ENCODE results near the gene RNU6-1.

The RNU6-1 gene

DNA sequence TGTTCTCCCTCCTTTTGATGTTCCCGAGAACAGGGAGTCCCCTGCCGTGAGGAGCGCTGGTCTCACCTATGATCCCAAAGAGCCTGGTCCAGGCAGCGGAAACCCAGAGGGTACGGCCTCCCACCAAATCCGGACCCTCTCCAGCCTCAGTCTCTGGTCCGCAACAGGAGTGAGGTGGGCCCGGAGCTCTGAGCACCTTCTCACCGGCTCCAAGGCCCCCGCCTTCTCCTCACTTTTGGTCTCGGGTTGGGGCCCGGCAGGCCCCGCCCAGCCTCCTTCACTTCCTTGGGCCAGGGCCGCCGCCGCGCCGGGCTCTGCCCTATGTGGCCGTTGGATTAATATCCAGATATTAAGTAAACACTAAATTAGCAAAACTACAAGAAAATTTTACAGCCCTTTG lies 20.2 kb downstream of the RNU6-1 start:
- Mint-ChIP-seq H3K27ac (no peak overlapping the region), H3K4me1 (ENCODE audit: low read depth in 2 of 2) (peaks cover 26 to 32% of the 10 kb centered on the region in 2 donors), H3K4me3 (no peak overlapping the region), H3K27me3 (peaks cover 60 to 83% of the 10 kb centered on the region in 2 donors), H3K36me3 (ENCODE audit: insufficient read depth) (peaks cover 3% of the 10 kb centered on the region), H3K9me3 (no peaks in the 10 kb centered on the region)
- DNase-seq, result no peak
- ATAC-seq (replicated peaks), result no peak

- DNase-seq (no peak), ATAC-seq (replicated peaks) (no peak)
- Mint-ChIP-seq H3K27me3 (peaks cover 49 to 73% of the 10 kb centered on the region in 2 donors), H3K36me3 (ENCODE audit: insufficient read depth) (peaks cover 3% of the 10 kb centered on the region), H3K27ac (no peak overlapping the region), H3K9me3 (no peaks in the 10 kb centered on the region), H3K4me1 (ENCODE audit: low read depth in 2 of 2) (peaks cover 17 to 22% of the 10 kb centered on the region in 2 donors), H3K4me3 (no peak overlapping the region)
Measured at GRCh38 chr15:67818464-67818863, 21.4 kb downstream of the RNU6-1 start.

GRCh38 chr15:67816668-67817067 lies 23.2 kb downstream of the RNU6-1 start:
- DNase-seq (no peak), ATAC-seq (replicated peaks) (no peak)
- H3K27ac Mint-ChIP-seq, result no peak overlapping the region
- H3K36me3 Mint-ChIP-seq (ENCODE audit: insufficient read depth), result peaks cover 3% of the 10 kb centered on the region
- H3K27me3 Mint-ChIP-seq, result peaks cover 39 to 62% of the 10 kb centered on the region in 2 donors
- no peak overlapping the region for H3K4me3 Mint-ChIP-seq
- no peaks in the 10 kb centered on the region for H3K9me3 Mint-ChIP-seq
- peaks cover 11 to 14% of the 10 kb centered on the region in 2 donors for H3K4me1 Mint-ChIP-seq (ENCODE audit: low read depth in 2 of 2)

DNA sequence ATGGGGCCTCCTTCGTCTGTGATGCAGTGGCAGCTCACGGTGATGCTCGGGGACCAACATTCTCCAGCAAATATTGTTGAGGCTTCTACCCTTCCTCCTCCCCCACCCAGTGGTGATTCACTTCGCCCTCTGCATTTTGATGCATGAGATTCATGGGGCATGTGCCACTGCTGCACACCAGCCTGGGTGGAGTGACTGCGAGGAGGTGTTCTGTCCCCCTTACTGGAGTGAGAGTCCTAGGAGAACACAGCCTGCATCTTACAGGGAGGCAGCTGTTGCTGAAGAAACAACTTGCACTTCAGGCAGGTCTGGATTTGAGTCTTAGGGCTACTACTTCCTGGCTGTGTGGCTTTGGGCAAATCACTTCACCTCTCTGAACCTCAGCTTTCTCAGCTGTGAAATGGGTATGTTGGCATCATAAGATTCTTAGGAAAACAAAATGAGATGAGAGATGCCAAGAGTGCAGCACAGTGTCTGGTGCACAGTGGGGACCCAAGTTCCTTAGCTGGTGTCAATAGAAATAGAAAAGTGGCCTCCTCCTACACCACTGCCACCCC lies 24.7 kb downstream of the RNU6-1 start:
- Mint-ChIP-seq H3K36me3 (ENCODE audit: insufficient read depth) (peaks cover 3% of the 10 kb centered on the region), H3K27me3 (peaks cover 23 to 47% of the 10 kb centered on the region in 2 donors), H3K4me1 (ENCODE audit: low read depth in 2 of 2) (peaks cover 4% of the 10 kb centered on the region in 2 donors), H3K4me3 (no peak overlapping the region), H3K27ac (no peak overlapping the region), H3K9me3 (no peaks in the 10 kb centered on the region)
- DNase-seq (no peak), ATAC-seq (replicated peaks) (no peak)

DNA sequence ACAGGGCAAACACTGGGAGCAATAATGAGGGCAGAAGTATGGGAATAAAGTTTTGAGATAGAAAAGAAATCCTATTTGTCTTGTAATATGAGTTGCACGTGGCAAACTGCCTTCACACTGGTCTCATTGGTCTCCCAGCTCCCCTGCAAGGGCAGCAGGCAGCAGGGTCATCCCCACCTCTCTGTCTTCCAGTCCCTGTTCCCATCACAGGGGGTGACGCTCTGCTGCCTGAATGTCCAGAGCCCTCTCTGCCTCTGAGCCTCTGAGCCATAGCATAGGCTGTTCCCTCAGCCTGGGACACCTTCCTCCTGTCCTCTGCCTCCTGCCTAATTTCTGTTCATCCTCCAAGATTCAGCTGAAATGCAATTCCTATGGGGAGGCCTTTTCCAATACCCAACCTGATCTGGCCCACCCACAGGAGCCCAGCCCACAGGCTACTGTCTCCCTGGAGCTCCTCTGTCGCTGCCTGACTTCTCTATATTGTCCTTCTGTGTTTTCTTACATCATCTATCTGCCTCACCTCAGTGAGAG lies 26.7 kb downstream of the RNU6-1 start:
- peaks cover 7 to 27% of the 10 kb centered on the region in 2 donors for H3K27me3 Mint-ChIP-seq
- no peak overlapping the region for H3K4me3 Mint-ChIP-seq
- H3K4me1 Mint-ChIP-seq (ENCODE audit: low read depth in 2 of 2), result peaks cover 2 to 4% of the 10 kb centered on the region in 2 donors
- DNase-seq, result no peak
- H3K9me3 Mint-ChIP-seq, result no peaks in the 10 kb centered on the region
- no peak overlapping the region for H3K27ac Mint-ChIP-seq
- H3K36me3 Mint-ChIP-seq (ENCODE audit: insufficient read depth), result peaks cover 1% of the 10 kb centered on the region
- ATAC-seq (replicated peaks), result no peak

- H3K36me3 Mint-ChIP-seq (ENCODE audit: insufficient read depth), result no peaks in the 10 kb centered on the region
- no peaks in the 10 kb centered on the region for H3K9me3 Mint-ChIP-seq
Measured at GRCh38 chr15:67812241-67812644, 27.6 kb downstream of the RNU6-1 start.

DNA sequence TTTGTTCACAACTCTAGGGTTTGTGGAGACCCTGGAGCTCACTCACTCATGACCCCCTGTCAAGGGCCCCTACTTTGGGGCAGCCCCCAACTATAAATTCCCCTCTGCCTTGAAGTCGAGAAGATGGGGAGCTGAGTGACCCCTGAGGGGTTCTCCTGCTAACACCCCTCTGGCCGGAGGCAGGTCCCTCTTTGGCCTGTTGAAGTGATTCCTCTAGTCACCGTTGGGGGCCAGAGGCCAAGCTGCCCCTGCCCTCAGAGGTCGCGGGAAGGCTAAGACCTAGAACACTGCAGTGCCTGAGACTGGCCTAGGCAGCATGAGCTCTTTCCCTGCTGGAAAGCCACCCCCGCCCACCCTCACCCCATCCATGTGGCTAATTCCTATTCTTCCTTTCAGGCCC lies 30.0 kb downstream of the RNU6-1 start:
- ATAC-seq (replicated peaks), result no peak
- peaks cover 4 to 8% of the 10 kb centered on the region in 2 donors for H3K27me3 Mint-ChIP-seq
- H3K36me3 Mint-ChIP-seq (ENCODE audit: insufficient read depth), result no peaks in the 10 kb centered on the region
- DNase-seq, result no peak
- H3K4me1 Mint-ChIP-seq (ENCODE audit: low read depth in 2 of 2), result peaks cover 4% of the 10 kb centered on the region in 2 donors
- H3K27ac Mint-ChIP-seq, result no peak overlapping the region
- H3K9me3 Mint-ChIP-seq, result no peaks in the 10 kb centered on the region
- no peak overlapping the region for H3K4me3 Mint-ChIP-seq

More at GRCh38 chr15:67812241-67812644, 27.6 kb downstream of the RNU6-1 start:
- DNase-seq (no peak), ATAC-seq (replicated peaks) (no peak)
- Mint-ChIP-seq H3K4me1 (ENCODE audit: low read depth in 2 of 2) (peaks cover 4% of the 10 kb centered on the region in 2 donors), H3K27me3 (peaks cover 4 to 18% of the 10 kb centered on the region in 2 donors), H3K4me3 (no peak overlapping the region), H3K27ac (no peak overlapping the region)

- no peak for ATAC-seq (replicated peaks)
- no peak overlapping the region for H3K4me3 Mint-ChIP-seq
- peaks cover 4% of the 10 kb centered on the region in 2 donors for H3K4me1 Mint-ChIP-seq (ENCODE audit: low read depth in 2 of 2)
- no peak overlapping the region for H3K27ac Mint-ChIP-seq
- peaks cover 4 to 8% of the 10 kb centered on the region in 2 donors for H3K27me3 Mint-ChIP-seq
- DNase-seq, result no peak
- H3K9me3 Mint-ChIP-seq, result no peaks in the 10 kb centered on the region
- H3K36me3 Mint-ChIP-seq (ENCODE audit: insufficient read depth), result no peaks in the 10 kb centered on the region
Measured at GRCh38 chr15:67809441-67809840, 30.4 kb downstream of the RNU6-1 start.

DNA sequence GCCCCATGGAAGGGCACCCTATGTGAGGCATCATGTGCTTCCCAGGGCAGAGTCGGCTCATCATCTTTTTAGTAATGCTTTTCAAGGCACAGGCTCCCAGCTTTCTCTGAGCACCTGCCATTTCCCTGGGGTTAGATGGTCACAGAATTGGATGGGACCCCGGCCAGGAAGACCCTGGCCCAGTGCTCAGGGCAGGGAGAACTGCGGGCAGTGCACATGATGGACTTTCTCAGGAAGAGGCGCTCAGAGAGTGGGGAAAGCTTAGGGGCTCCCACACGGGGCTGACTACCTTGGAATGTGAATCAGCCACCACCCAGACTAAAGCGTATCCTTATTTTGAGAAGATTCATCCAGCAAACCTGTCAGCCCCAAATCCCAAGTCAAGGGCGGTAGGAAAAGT lies 31.0 kb downstream of the RNU6-1 start:
- DNase-seq (no peak), ATAC-seq (replicated peaks) (no peak)
- peaks cover 4% of the 10 kb centered on the region in 2 donors for H3K4me1 Mint-ChIP-seq (ENCODE audit: low read depth in 2 of 2)
- H3K27me3 Mint-ChIP-seq, result peaks cover 4 to 8% of the 10 kb centered on the region in 2 donors
- H3K36me3 Mint-ChIP-seq (ENCODE audit: insufficient read depth), result no peaks in the 10 kb centered on the region
- H3K9me3 Mint-ChIP-seq, result no peaks in the 10 kb centered on the region
- H3K4me3 Mint-ChIP-seq, result no peak overlapping the region
- H3K27ac Mint-ChIP-seq, result peak overlapping the region in 1 of 2 donors; percentile 61

DNA sequence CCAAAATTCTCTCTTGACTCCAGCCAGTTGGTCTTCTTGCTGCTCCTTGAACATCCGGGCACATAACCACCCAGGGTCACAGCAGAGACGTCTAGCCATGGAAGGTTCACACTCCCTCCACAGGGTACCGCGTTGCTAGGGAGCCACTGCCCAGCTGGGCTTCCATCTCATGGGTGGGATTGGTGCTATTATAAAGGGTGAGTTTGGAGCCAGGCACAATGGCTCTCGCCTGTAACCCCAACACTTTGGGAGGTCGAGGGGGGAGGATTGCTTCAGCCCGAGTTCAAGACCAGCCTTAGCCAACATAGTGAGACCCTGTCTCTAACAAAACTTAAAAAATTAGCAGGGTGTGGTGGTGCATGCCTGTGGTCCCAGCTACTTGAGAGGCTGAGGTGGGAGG lies 32.0 kb downstream of the RNU6-1 start:
- Mint-ChIP-seq H3K4me1 (ENCODE audit: low read depth in 2 of 2) (peaks cover 1 to 4% of the 10 kb centered on the region in 2 donors), H3K4me3 (no peak overlapping the region), H3K27me3 (peaks cover 0 to under 1% of the 10 kb centered on the region in 2 donors), H3K9me3 (no peaks in the 10 kb centered on the region), H3K36me3 (ENCODE audit: insufficient read depth) (no peaks in the 10 kb centered on the region), H3K27ac (no peak overlapping the region)
- ATAC-seq (replicated peaks) (no peak), DNase-seq (no peak)

- Mint-ChIP-seq H3K27ac (no peak overlapping the region), H3K9me3 (no peaks in the 10 kb centered on the region), H3K36me3 (ENCODE audit: insufficient read depth) (no peaks in the 10 kb centered on the region), H3K4me1 (ENCODE audit: low read depth in 2 of 2) (peaks cover 1 to 4% of the 10 kb centered on the region in 2 donors), H3K4me3 (no peak overlapping the region), H3K27me3 (no peaks in the 10 kb centered on the region)
- ATAC-seq (replicated peaks), result no peak
- DNase-seq, result no peak
Measured at GRCh38 chr15:67807141-67807540, 32.7 kb downstream of the RNU6-1 start.

GRCh38 chr15:67806536-67806935 lies 33.3 kb downstream of the RNU6-1 start:
- DNase-seq (no peak), ATAC-seq (replicated peaks) (no peak)
- Mint-ChIP-seq H3K4me1 (ENCODE audit: low read depth in 2 of 2) (peaks cover 0 to 1% of the 10 kb centered on the region in 2 donors), H3K9me3 (no peaks in the 10 kb centered on the region), H3K36me3 (ENCODE audit: insufficient read depth) (no peaks in the 10 kb centered on the region), H3K4me3 (no peak overlapping the region), H3K27ac (no peak overlapping the region), H3K27me3 (no peaks in the 10 kb centered on the region)

GRCh38 chr15:67805666-67806516 lies 34.0 kb downstream of the RNU6-1 start:
- H3K9me3 Mint-ChIP-seq, result no peaks in the 10 kb centered on the region
- H3K36me3 Mint-ChIP-seq (ENCODE audit: insufficient read depth), result no peaks in the 10 kb centered on the region
- no peak for ATAC-seq (replicated peaks)
- H3K4me1 Mint-ChIP-seq (ENCODE audit: low read depth in 2 of 2), result peaks cover 0 to 1% of the 10 kb centered on the region in 2 donors
- no peak overlapping the region for H3K27ac Mint-ChIP-seq
- no peak for DNase-seq
- H3K4me3 Mint-ChIP-seq, result no peak overlapping the region
- no peaks in the 10 kb centered on the region for H3K27me3 Mint-ChIP-seq
